GM12891 (cell line): ENCODE data around the gene FGF11.
A peak's percentile ranks its signal among the peaks of the same experiment; 100 is the strongest.

Experiments
- DNase-seq: peaks from one replicate; pipeline ENCODE4 v3.0.0; 2011; ENCODE audit warnings: low spot score; ENCODE audit not compliant: insufficient read length
- FAIRE-seq: peaks from 2 replicates; lab custom pipeline; 2011; peaks lifted over from hg19 to GRCh38; lab: Jason Lieb, UNC
- PAX5 ChIP-seq: IDR thresholded peaks from 2 replicates; pipeline ENCODE4 v1.6.1; 2011; ENCODE audit warnings: low read length, moderate library complexity, mild to moderate bottlenecking; ENCODE audit not compliant: insufficient read depth, severe bottlenecking
- POLR2A ChIP-seq: IDR thresholded peaks from 2 replicates; pipeline ENCODE4 v1.6.1; 2011; ENCODE audit warnings: low read depth, low read length, control low read depth
- POLR2AphosphoS5 ChIP-seq: IDR thresholded peaks from 2 replicates; pipeline ENCODE4 v1.6.1; 2011; ENCODE audit warnings: low read depth, low read length, control low read depth
- POU2F2 ChIP-seq: IDR thresholded peaks from 2 replicates; pipeline ENCODE4 v1.6.1; 2011; ENCODE audit warnings: low read depth, mild to moderate bottlenecking, control low read depth, low read length, moderate library complexity
- SPI1 ChIP-seq: IDR thresholded peaks from 2 replicates; pipeline ENCODE4 v1.6.1; 2011; ENCODE audit warnings: low read depth, low read length, control low read depth
- TAF1 ChIP-seq: IDR thresholded peaks from 2 replicates; pipeline ENCODE4 v1.6.1; 2011; ENCODE audit warnings: low read depth, low read length, control low read depth

FGF11 gene

DNA sequence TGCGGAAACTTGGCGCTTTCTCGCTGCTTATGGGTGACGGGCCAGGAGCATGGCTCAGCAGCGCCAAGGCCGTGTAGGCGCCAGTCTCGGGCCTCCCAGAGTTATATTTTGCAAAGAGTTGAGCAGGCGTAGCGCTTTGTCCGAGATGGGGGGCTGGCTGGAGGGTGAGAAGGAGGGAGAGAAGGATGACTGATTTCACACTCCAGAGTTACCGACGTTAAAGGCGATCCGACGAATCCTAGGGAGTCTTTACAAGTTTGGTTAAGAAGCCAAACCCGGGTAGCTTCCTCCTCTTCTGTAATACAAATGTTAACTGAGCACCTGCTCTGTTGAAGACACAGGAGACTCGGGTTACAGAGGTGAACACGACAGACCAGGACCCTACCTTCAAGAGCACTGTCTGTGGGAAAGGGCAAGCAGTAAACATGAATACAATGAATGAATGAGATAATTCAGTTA, 45.6 kb downstream of the FGF11 start:
- DNase-seq (no peak), FAIRE-seq (no peak)
- TF ChIP-seq PAX5 (no peak), TAF1 (no peak), POLR2AphosphoS5 (no peak), SPI1 (no peak), POU2F2 (no peak), POLR2A (no peak)

DNA sequence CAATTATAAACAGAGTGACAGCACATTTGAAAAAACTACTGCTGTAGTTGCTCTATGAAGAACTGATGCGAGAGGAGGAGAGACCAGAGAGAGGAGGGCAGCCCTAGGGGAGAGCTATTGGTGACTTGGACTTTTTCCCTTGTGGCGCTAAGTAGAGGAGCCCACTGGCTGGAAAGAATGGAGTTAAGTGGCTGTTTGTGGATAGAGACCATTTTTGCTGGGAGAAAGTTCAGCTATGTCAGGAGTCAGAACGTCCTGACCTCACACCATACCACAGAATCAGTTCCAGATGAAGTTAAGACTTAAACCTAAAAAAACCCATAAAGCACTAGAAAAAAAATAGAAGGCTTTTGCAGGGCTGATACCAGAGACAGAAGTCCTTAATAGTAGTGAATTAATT, 46.9 kb downstream of the FGF11 start:
- peak; percentile 33 for FAIRE-seq
- no peak for DNase-seq
- TF ChIP-seq PAX5 (no peak), SPI1 (no peak), TAF1 (no peak), POU2F2 (no peak), POLR2AphosphoS5 (no peak), POLR2A (no peak)

DNA sequence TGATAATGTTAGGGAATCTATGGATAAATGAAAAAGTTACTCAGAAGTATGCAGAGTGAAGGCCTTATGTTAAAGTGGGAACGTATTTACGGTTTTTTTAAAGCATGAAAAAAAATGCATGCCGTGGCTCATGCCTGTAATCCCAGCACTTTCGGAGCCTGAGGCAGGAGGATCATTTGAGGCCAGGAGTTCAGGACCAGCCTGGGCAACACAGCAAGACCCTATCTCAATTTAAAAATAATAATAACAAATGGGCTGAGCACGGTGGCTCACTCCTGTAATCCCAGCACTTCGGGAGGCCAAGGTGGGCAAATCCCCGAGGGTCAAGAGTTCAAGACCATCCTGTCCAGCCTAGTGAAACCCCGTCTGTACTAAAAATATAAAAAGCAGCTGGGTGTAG, 50.8 kb downstream of the FGF11 start:
- no peak for DNase-seq
- FAIRE-seq, result no peak
- TF ChIP-seq TAF1 (no peak), PAX5 (no peak), POLR2A (no peak), POLR2AphosphoS5 (no peak), POU2F2 (no peak), SPI1 (no peak)

GRCh38 chr17:7491583-7491982, 52.3 kb downstream of the FGF11 start:
- DNase-seq (no peak), FAIRE-seq (no peak)
- no peak for TF ChIP-seq PAX5
- no peak for TF ChIP-seq POLR2A
- TF ChIP-seq TAF1, result no peak
- no peak for TF ChIP-seq POLR2AphosphoS5
- no peak for TF ChIP-seq SPI1
- TF ChIP-seq POU2F2, result no peak

DNA sequence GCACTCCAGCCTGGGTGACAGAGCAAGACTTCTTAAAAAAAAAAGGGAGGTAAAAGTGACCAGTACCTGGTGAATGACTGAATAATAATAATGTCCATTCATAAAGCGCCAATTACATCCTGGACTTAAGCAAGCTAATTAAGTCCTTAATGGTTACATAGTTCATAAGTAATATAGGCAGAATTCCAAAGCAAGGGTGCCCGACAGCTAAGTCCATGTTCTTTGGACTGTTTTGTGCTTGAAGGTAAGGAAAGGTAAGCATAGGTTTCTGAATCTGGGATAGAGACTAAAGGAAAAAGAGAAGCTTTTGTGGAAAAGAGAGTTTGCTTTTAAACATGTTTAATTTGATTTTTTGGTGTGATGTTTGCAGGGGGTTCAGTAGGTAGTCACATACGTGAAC, 54.6 kb downstream of the FGF11 start:
- TF ChIP-seq PAX5 (no peak), POLR2A (no peak), TAF1 (no peak)
- DNase-seq, result no peak
- no peak for FAIRE-seq
